GF-D8 (cell line): ENCODE results near the gene UBALD2.
"Not testable (repeated sequence)": the region's sequence is repeated elsewhere in the genome, so short reads cannot be mapped to it uniquely, and the experiment has no call there.

Experiments
- DNase-seq: peaks from one replicate; lab custom pipeline; 2025; lab: John Stamatoyannopoulos, UW

The UBALD2 gene

GRCh38 chr17:76246080-76247066 is 18.8 kb upstream of the UBALD2 start:
- peak; percentile 91 for DNase-seq

DNA sequence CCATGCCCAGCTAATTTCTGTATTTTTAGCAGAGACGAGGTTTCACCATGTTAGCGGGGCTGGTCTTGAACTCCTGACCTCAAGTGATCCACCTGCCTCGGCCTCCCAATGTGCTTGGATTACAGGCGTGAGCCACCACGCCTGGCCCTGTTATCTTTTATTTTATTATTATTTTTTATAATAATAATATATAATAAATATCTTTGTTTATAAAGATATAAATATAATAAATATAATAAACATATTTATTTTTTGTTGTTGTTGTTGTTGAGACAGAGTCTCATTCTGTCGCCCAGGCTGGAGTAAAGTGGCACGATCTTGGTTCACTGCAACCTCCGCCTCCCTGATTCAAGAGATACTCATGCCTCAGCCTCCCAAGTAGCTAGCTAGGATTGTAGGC is 17.8 kb upstream of the UBALD2 start:
- DNase-seq = no peak

DNA sequence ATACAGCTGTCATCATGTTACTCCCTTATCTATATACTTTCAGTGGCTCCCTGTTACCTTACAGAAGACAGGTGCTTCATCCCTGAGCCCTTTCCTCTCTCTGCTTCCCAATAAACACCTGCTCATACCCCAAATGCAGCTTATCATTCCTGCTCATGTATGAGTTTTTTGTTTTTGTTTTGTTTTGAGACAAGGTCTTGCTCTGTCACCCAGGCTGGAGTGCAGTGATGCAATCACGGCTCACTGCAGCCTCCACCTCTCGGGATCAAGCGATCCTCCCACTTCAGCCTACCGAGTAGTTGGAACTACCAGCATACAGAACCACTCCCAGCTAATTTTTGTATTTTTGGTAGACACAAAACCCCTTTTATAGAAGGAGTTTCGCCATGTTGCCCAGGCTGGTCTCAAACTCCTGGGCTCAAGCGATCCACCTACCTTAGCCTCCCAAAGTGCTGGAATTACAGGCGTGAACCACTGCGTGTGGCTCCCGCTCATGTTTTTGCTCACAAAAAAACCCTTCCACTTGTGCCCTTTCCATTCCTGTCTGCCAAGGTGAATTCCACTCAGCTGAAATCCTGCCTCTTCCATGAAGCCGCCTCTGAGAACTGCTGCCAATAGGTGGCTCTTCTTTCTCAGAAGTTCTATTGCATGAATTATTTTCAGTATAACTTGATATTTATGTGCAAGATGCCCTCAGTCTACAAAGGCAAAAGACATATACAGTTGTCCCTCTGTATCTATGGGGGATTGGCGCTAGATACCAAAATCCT is 16.9 kb upstream of the UBALD2 start:
- no peak for DNase-seq

DNA sequence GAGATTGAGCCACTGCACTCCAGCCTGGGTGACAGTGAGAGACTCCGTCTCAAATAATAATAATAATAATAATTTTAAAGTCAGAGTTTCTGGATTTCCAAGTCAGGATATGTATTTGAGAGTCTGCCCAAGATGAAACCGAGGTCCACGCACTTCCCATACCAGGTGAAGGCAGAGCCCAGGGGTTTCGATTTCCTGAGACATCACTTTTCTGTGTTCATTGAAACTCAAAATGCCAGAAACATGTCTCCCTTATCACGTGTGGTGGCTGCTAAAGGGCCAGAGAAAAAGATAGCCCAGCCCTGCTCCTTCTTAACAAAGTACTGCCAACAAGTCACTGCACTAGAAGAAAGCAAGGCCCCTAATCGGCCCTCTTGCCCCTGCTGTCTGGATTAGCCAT is 15.0 kb upstream of the UBALD2 start:
- no peak for DNase-seq

GRCh38 chr17:76251478-76252039 is 13.6 kb upstream of the UBALD2 start:
- DNase-seq = no peak

DNA sequence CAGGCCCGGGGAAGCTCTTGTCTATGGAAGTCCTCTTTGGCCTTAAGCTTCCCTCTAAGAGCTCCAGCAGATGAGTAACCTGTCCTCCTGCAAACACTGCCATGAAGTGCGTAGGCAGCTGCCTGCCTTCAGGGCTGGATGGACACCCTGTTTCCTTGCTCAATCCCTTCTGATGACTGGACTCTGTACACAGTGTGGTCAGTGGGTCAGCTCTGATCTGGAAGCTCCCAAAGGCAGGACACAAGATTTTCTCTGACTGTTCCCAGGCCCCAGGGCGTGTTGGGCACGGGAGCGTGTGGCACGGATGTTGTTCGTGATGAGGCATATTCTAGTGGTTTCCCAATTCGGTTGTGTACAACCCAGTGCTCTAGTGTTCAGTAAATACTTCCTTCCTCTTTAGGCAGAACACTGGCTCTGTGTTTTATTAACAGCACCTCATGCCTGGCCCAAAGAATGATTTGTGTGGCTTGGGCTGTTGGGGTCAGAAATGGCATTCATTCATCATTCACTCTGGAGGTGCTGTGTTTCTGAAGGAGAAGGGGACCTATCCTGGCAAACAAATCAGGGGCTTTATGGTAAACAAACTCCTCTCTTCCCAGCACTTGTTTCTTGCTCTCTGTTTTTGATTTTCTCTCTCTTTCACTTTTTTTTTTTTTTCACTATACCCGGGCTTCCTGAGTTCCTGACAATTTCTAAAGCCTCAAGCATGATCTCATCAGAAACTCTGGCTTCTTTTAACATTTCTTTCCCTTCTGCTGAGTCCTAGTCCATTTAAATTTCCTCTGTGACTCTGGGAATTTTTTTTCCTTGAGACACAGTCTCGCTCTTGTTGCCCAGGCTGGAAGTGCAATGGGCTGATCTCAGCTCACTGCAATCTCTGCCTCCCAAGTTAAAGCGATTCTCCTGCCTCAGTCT is 12.9 kb upstream of the UBALD2 start:
- DNase-seq = peak; percentile 73

DNA sequence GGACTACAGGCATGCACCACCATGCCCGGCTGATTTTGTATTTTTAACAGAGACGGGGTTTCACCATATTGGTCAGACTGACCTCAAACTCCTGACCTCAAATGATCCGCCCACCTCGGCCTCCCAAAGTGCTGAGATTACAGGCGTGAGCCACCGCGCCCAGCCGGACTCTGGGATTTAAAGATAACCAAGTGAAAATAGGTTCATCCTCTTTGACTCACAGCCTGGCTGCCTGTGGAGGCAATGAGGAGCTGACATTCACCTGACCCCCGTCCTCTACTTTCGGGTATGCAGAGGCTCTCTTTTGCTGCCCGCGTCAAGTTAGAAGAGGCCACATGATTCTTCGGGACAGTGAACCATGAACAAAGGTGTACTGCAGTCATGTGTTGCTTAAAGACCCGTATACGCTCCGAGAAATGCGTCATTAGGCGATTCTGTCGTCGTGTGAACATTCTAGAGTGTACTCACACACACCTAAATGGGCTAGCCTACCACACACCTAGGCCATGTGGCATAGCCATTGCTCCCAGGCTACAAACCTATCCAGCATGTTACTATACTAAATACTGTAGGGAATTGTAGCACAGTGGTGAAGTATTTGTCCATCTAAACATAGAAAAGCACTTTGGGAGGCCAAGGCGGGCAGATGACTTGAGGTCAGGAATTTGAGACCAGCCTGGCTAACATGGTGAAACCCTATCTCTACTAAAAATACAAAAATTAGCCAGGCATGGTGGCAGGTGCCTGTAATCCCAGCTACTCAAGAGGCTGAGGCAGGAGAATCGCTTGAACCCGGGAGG is 12.0 kb upstream of the UBALD2 start:
- not testable (repeated sequence) for DNase-seq

DNA sequence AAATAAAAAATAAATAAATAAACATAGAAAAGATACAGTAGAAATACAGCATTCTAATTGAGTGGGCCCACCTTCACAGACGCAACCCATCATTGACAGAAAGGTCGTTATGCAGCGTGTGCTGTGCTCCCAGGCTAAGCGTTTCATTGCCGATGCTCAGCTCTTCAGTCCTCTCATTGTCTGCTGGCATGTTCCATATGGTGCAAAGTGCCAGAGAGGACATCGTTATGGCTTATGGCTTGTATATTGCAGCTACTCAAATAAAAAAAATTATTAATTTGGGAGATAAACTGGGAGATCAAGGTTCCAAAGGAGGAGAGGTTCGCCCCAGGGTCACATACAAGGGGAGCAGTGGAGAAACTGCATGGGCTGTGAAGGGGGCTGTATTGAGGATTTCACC is 11.3 kb upstream of the UBALD2 start:
- no peak for DNase-seq

GRCh38 chr17:76254275-76254674 is 10.9 kb upstream of the UBALD2 start:
- no peak for DNase-seq

DNA sequence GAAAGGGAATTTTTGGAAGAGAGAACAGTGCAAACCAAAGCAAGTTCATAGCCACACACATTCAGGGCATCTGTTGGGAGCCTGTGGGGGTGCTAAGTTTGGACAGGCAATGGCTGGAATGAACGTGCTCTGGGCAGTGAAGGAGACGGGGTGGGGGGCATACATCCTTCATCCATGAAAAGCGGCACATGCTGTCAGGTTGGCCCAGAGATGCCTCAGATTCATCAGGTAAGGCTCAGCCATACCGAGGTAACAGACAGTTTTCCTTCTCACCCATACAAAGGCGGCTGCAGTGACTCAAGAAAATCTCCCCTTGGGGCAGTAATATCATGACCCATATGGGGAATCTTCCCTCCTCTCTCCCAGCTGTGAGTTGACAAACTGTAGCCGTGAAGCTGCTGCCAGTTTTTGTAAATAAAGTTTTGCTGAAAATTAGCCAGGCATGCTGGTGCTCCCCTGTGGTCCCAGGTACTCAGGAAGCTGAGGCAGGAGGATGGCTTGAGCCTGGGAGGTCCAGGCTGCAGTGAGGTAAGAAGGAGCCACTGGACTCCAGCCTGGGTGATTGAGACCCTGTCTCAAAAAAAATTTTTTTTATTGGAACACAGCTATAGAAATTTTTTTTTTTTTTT is 9.2 kb upstream of the UBALD2 start:
- DNase-seq = no peak

- DNase-seq = not testable (repeated sequence)
These were observed 8.6 kb upstream of the UBALD2 start for GRCh38 chr17:76256430-76257050.

DNA sequence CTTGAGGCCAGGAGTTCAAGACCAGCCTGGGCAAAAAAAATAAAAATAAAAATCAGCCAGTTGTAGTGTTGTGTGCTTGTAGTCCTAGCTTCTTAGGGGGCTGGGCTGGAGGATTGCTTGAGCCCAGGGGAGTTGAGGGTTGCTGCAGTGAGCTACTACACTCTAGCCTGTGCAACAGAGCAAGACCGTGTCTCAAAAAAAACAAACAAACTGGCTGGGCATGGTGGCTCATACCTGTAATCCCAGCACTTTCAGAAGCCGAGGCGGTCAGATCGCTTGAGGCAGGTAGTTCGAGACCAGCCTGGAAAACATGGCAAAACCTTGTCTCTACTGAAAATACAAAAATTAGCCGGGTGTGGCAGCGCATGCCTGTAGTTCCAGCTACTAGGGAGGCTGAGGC is 4.9 kb upstream of the UBALD2 start:
- DNase-seq = no peak

- DNase-seq = no peak
These were observed 4.5 kb upstream of the UBALD2 start for GRCh38 chr17:76260669-76261068.

- no peak for DNase-seq
These were observed 3.5 kb upstream of the UBALD2 start for GRCh38 chr17:76261421-76262215.

GRCh38 chr17:76262732-76263344 is 2.3 kb upstream of the UBALD2 start:
- DNase-seq = peak; percentile 76

DNA sequence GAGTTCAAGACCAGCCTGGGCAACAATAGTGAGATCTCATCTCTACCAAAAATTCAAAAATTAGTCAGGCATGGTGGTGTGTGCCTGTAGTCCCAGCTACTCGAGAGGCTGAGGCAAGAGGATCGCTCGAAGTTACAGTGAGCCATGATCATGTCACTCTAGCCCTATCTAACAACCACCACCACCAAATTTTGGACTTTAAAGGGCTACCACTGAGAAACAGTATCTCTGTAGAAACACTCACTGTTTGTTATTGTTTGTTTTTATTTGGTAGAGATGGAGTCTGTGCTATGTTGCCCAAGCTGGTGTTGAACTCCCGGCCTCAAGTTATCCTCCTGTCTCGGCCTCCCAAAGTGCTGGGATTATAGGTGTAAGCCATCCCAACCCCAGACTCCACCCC is 1.3 kb upstream of the UBALD2 start:
- DNase-seq = no peak

DNA sequence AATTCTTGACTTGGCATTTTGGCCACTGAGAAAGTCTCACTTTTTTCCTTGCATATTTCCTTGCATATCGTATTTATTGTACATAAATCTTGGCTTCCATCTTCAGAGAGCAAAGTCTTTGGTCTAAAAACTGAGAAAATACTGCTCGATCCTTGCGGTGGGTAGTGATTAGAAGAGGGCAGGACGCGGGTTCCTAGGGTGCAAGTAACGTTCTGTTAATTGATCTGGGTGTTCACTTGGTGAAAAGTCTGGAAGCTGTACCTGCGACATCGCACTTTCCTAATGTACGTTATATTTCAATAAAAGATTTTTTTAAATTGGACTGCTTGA is 758 bp upstream of the UBALD2 start:
- DNase-seq = no peak

GRCh38 chr17:76265624-76266243 is 586 bp downstream of the UBALD2 start:
- DNase-seq = no peak
